ENCODE data around the gene GIGYF2.
"Not testable (repeated sequence)": the region's sequence is repeated elsewhere in the genome, so short reads cannot be mapped to it uniquely, and the experiment has no call there.

The GIGYF2 gene, protein sequence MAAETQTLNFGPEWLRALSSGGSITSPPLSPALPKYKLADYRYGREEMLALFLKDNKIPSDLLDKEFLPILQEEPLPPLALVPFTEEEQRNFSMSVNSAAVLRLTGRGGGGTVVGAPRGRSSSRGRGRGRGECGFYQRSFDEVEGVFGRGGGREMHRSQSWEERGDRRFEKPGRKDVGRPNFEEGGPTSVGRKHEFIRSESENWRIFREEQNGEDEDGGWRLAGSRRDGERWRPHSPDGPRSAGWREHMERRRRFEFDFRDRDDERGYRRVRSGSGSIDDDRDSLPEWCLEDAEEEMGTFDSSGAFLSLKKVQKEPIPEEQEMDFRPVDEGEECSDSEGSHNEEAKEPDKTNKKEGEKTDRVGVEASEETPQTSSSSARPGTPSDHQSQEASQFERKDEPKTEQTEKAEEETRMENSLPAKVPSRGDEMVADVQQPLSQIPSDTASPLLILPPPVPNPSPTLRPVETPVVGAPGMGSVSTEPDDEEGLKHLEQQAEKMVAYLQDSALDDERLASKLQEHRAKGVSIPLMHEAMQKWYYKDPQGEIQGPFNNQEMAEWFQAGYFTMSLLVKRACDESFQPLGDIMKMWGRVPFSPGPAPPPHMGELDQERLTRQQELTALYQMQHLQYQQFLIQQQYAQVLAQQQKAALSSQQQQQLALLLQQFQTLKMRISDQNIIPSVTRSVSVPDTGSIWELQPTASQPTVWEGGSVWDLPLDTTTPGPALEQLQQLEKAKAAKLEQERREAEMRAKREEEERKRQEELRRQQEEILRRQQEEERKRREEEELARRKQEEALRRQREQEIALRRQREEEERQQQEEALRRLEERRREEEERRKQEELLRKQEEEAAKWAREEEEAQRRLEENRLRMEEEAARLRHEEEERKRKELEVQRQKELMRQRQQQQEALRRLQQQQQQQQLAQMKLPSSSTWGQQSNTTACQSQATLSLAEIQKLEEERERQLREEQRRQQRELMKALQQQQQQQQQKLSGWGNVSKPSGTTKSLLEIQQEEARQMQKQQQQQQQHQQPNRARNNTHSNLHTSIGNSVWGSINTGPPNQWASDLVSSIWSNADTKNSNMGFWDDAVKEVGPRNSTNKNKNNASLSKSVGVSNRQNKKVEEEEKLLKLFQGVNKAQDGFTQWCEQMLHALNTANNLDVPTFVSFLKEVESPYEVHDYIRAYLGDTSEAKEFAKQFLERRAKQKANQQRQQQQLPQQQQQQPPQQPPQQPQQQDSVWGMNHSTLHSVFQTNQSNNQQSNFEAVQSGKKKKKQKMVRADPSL (N-terminal part only)

DNA sequence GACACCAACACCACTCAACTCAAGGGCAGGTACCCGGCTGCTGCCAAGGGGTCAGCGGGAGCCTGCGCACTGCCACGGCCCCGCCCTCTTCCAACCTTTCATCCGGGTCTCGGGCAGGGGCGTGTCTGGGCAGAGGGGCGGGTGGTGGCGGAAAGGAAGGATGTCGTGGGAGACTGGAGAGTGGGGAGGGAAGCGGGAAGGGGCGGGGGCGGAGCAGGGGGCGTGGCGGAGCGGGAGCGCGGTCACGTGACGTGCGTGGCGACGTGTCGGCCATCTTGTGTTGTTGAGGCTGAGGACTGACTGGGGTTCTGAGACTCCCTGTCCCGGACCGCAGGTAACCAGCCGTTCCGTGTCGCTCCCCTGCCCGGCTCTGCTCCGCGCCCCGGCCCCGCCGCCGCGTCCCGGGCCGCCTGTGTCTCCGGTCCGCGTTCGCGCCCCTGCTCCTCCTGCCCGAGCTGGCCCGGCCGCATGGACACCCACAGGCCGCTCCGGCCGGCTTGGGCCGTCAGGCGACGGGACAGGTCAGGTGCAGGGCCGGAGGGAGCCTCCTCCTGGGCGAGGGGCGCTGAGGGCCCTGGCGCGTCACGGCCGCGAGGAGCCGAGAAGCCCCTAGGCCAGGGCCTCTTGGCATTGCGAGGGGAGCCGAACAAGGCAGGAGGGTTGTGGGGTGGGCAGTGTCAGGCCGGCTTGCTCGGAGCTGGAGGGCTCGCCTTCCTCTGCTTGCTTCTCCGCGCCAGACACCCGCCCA is at the start of gene GIGYF2:
Gene GIGYF2 (plus strand): TSS at position 273 of the 748 bp plus-strand sequence. CDS start 37,867 bp downstream, outside the sequence.
- DNase-seq, result peak; percentile 94

DNA sequence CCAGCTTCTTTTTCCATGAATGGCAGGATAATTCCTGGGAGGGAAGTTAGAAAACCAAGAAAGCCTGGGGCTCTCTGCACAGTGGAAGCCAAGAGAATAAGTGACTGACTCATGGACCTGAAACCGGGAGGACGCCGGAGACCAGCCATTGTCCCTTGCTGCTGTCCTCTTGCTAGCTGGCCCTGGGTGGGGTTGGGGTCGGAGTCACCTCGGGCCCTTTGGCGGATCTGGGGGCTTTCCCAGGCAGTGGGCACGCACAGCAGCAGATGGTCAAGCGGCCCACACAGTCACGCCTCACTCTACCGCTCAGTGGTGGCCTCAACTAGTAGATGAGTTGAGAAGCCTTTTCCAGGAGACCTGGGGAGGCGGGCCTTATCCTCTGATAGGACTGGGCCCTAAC is 48.1 kb upstream of the GIGYF2 start:
- DNase-seq, result no peak

DNA sequence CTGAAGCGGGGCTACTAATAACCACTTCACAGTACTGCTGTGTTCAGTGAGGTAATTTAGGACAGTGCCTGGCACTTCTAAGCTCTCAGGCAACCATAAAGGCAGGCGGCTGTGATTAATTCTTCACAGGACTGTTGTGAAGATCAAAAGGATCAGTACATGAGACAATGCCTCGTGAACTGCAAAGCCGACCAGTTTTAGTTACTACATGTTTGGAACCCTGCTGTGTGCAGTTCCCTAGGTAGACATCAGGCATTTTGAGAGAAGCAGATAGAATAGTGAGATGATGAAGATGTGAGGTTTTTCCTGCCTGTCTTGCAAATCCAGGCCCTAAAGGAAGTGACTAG is 44.7 kb upstream of the GIGYF2 start:
- no peak for DNase-seq

DNA sequence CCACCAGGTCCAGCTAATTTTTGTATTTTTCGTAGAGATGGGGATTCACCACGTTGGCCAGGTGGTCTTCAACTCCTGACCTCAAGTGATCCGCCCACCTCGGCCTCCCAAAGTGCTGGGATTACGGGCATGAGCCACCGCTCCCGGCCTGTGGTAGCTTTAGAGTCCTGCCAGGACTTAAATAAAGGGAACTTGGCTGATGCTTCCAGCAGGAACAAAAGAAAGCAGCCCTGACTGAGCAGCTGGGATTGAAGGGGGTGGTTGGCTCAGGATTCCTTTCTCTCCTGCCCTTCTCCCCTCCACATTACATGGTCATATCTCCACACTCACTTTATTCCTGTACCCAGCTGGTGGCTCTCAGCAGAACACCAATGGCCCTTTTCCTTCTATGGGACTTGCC is 43.7 kb upstream of the GIGYF2 start:
- DNase-seq, result no peak

DNA sequence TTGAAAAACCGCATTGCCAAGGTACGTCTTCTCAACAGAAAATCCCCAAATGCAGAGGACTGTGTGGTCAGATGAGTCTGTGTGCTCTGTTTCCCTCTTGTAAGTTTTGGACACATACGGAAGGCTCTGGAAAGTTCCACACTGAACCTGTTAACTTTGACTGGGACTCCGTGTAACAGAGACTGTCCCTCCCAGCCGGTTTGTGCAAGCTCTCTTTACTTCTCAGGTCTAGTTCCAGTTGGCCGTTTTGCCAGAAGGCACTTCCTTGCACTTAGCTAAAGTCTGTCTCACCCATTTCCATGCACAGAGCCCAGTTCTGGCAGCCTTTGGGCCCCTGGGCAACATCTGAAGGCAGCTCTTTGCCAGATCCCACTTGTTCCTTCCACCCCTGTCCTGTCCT is 41.7 kb upstream of the GIGYF2 start:
- no peak for DNase-seq

DNA sequence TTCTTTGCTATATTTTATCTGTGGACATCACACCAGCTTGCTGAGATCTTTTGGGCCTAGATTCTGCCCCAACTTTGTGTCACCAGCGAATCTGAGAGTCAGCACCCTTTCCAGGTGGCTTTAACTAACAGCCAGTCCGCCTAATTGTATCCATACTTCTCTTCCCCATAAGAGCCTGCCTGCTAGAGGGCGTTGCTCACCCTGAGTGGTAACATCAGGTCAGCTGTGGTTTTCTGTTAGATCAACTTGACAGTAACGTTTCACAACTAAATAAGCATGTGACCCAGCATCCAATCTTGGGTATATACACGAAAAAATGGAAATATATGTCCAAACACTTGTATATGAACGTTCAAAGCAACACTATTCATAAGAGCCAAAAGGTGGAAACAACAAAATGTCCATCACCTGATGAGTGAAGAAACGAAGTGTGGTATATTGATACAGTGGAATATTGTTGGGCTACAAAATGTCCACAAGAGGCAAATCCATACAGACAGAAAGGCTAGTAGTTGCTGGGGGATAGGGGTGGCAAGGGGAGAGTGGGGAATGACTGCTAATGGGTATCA is 38.8 kb upstream of the GIGYF2 start:
- DNase-seq, result no peak

DNA sequence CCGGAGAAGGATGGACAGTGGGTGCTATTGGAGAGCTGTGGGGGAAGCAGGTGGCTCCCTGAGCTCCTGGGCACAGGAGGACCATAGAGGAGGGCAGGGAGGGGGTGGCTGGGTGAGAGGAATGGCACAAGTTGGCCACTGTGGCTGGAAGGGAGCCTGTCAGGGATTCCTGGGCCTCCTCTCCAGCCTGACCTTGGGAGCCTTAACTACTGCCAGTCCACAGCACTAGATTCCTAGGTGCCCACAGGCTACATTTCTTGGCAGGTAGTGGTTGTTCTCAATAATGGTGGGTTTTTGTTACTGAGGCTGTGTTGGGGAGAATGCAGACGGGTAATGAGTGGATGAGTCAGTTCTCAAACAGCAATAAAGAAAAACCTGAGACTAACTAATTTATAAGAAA is 37.8 kb upstream of the GIGYF2 start:
- no peak for DNase-seq

DNA sequence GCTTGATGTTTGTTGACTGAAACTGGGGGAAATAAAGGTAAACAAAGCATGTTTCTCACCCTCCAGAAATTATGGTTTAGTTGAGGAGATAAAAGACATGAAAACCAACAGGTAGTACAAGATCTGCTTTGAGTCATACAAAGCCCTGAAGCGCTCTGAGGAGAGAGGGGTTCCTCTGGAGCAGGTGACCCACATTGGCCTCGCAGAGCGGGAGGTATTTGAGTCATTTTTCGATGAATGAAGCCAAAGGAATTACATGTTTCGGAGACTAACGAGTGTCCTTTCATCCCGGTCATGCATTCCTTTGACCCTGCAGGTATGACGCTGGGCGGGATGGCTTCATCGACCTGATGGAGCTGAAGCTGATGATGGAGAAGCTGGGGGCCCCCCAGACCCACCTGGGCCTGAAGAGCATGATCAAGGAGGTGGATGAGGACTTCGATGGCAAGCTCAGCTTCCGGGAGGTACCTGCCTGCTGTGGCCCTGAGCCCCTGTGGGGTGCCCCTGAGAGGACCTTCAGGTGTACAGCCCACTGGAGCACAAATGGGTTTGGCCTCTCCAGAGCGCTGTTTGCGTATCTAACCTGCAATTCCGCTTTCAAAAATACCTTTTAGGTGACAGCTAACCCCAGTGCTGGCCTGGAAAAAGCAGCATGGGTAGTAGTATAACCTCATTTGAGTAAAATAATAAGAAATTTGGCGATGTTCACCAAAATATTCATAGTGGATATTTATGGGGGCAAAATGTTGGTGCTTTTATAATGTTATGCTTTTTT is 34.5 kb upstream of the GIGYF2 start:
- DNase-seq, result no peak

DNA sequence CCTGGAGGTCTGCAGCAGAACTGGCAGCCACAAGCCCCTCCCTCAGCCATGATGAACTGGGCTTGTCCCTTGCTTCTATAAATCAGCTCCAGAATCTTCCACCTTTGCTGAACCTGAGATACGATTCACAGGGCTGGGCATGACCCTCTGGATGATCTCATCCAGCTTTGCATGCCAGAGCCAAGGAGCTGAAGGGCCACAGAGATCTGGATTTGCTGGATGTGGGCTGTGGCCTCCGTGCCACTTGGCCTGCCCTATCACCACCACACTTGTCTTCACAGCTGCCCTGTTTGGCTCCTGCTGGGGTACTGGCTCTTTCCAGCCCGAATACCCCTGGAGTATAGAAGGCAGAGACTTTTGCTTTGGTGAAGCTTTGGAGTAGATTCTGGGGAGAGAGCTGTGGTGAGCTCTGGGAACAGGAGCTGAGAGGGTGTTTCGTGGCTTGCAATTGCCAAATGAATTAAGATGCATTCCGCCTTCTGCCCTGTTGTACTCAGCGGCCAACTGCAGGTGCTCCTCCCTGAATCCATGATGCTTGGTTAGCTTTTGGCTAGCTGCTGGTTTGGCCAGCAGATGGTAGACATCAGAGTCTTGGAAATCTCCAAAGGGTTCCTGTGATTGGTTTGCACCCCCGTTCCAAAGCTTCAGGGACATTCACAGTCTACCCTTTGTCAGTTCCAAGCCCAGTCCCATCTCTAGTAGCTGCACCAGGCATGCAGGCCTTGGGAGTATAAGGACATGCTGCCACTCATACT is 30.9 kb upstream of the GIGYF2 start:
- no peak for DNase-seq

DNA sequence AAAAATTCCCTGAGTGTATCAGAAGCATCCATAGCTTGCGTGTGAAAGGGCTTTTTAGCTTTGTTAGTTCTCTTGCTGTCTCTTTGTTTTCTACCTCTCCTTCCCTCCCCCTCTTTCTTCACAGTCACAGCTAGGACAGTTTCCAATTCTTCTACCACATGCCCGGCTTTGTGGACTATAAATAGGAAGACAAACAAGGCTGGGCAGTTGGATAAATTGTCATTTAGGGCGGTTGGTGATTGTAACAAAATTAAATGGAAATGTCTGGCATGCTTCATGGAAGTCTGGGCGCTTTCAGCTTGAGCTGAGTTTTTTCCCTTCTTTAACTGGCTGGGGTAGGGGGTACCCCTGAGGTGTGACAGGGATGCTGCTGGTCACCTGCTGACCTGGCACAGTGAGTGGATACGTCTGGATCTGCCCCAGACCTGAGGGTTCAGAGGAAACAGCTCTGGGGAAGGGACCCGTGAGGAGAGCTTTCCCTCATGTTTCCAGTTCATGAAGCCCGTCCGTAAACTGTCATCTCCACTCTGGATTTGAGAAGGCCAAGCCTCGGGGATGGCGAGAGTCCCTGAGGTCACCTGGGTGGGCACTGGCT is 29.0 kb upstream of the GIGYF2 start:
- DNase-seq, result no peak

DNA sequence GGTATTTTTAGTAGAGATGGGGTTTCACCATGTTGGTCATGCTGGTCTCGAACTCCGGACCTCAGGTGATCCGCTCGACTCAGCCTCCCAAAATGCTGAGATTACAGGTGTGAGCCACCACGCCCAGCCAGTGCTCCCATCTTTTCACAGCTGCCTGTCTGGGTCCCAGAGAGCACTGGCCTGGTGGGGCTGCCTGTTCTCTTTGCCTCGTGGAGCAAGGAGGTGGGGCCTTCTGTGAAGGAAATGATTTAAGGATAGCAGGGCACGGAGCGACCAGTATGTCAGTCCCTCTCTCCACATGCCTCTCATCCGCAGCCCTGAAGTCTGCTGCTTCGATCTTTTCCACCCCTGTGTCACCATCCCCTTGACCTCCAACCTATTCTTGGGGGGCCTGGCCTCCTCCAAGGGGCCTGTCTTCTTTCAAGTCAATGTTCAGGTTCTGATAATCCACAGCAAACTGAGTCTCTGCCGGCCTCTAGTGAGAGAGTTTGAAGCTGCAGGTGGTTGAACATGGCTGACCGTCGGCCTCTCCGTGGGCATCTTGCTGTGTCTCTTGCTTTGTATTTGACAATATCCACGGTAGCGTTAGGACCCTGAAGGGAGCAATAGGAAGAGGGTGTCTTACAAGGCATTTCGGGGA is 28.2 kb upstream of the GIGYF2 start:
- no peak for DNase-seq

DNA sequence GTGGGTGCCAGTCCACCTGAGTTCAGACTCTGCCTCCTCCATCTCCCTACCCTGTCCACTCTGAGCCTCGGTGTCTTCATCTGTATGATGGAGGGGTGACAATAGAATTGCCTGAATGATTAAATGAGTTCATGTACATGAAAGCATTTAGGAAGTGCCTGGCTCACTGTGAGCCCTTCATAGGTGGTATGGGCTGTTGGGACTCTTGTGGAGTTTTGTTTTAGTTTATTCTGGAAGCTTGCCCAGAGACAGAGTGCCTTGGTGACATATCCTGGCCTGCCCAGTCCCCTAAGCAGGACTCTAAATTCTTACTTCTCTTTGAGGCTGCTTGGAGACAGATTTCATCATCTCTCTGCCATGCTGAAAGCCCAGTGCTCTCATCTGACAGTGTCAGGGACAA is 24.5 kb upstream of the GIGYF2 start:
- DNase-seq, result no peak

DNA sequence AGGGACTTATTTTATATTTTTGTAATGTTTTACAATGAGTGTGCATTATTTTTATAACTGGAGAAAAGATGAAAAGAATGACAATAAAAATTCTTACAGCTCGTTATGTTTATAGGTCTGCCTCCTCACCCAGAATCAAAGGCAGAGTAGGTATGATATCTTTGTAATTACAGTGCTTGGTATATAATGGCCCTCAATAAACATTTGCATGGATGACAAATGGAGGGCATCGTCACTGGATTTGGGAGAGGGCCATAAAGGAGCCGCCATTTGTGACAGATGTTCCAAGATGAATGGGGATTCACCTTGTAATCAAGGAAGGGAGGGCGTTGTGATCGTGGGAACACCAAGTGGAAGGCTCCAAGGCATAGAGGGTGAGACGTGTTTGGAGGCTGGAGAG is 22.6 kb upstream of the GIGYF2 start:
- no peak for DNase-seq

DNA sequence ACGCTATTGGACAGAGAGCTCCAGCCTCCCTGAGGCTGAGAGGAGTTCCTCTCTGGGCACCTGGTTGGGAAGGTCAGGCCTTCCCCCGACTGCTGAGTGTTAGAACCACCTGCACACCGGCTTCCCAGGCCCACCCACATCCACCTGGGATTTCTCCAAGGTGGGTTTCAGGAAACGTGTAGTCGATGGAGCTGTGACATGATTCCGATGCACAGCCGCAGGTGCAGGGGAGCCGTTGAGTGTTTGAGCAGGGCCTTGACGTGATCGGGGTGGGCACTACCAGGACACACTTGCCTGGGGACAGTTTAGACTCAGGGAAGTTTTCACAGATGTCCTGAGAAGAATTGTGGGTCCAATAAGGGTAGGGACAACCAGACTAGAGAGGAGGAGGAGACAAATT is 21.8 kb upstream of the GIGYF2 start:
- no peak for DNase-seq

DNA sequence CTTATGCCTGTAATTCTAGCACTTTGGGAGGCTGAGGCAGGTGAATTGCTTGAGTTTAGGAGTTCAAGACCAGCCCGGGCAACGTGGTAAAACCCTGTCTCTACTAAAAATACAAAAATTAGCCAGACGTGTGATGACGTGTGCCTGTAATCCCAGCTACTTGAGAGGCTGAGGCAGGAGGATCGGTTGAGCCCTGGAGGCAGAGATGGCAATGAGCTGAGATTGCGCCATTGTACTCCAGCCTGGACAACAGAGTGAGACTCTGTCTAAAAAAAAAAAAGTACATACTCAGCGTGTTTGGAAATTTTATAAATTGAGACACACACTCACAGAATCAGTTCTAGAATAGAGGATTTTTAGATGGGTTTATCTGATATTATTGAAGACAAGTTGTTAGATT is 17.1 kb upstream of the GIGYF2 start:
- DNase-seq, result no peak

DNA sequence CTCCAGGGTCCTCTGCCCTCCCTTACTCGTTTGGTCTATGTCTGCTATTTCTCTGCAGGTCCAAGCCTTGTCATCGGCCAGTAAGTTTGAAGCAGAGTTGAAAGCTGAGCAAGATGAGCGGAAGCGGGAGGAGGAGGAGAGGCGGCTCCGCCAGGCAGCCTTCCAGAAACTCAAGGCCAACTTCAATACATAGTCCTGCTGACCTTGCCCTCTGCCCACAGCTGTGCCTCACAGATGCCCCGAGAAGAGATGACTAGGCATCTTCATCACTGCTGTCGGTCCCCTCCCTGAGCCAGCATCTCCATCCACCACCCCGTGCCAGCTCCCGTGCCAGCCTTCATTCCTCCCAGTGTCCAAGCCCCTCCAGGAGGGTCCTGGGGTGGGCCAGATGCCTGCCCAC is 15.6 kb upstream of the GIGYF2 start:
- no peak for DNase-seq

DNA sequence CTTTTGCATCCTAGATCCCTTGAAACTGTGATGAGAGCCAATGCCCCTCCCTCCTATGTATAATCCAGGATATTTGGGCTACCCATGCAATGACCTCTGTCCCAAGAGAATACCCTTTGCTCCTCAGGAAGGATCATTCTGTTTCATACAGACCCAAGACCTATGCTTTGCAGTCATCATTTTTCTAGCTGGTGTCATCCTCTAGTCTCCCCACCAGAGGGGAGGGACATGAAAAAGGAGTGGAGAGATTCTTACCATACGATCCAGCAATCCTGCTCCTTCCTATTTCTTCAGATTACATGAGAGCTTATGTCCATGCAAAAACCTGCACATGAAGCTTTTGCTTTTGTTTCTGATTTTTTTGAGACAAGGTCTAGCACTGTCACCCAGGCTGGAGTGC is 13.8 kb upstream of the GIGYF2 start:
- DNase-seq, result no peak

DNA sequence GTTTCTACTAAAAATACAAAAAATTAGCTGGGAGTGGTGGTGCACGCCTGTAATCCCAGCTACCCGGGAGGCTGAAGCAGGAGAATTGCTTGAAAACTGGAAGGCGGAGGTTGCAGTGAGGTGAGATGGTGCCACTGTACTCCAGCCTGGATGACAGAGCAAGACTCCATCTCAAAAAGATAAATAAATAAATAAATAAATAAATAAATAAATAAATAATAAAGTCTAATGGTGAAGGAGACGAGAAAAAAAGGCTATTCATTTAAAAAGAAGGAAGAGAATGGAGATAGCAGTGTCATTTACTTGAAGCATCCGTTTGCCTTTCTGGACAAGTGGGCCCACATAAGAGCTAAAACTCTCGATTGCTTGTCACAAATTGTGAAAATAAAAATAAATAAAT is 11.7 kb upstream of the GIGYF2 start:
- DNase-seq, result not testable (repeated sequence)

DNA sequence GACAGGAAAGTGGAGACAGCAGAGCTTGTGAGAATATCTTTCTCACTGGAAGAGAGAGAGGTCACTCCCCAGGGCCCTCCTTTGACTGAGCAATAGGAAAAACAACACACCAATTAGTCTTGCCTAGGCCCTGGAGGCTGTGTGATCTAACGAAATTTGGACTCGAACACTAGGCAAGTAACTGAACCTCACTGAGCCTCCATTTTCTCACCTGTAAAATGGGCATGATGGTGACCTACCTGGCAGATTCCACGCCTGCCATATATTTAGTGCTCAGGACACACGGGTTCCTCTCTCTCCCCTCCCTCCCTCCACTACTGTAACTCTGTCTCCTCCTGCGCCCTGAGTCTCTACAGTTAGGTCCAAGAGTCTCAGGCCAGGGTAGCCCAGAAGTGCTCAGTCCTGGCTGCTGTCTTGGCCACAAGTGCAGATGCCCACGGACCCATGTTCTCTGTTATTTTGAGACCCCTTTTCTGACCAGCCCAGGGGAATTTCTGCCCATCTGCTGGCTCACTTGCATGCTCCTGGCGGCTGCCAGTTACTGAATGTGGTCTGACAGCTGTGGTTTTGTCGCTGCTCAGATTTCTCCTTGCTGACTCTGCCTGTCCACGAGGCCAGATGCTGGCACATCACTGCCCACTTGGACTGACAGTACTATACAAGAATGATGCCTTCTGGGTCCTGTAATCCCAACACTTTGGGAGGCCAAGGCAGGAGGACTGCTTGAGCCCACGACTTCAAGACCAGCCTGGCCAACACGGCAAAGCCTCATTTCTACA is 9.6 kb upstream of the GIGYF2 start:
- DNase-seq, result no peak

Measured in stimulated activated CD4-positive, alpha-beta T cell treated with anti-CD3 and anti-CD28 coated beads, Interleukin-2, amount 100 ng/mL, for 48 hours (primary cell).